HepG2 (cell line): ENCODE results near the gene MAP4K3. TPM values are rescaled to one million over a fixed set of nuclear protein-coding genes. Genes with fewer than 3 reads are reported as not detected.
A peak's percentile ranks its signal among the peaks of the same experiment; 100 is the strongest.

Source experiments
- GPN1 ChIP-seq: sonication (generic); formaldehyde crosslinking; IDR thresholded peaks from 2 replicates; pipeline ENCODE4 v1.5.1; 2020; ENCODE audit warnings: missing genetic modification reagents, borderline replicate concordance
- MED13 ChIP-seq: sonication (generic); formaldehyde crosslinking; IDR thresholded peaks from 2 replicates; pipeline ENCODE4 v1.5.0; 2020; ENCODE audit warnings: missing genetic modification reagents
- NRL ChIP-seq: sonication (generic); formaldehyde crosslinking; IDR thresholded peaks from 2 replicates; pipeline ENCODE4 v1.5.0; 2020; ENCODE audit warnings: missing genetic modification reagents, mild to moderate bottlenecking, moderate library complexity, borderline replicate concordance
- ZNF124 ChIP-seq: sonication (generic); formaldehyde crosslinking; IDR thresholded peaks from 2 replicates; pipeline ENCODE4 v1.4.0; 2020; ENCODE audit warnings: missing genetic modification reagents
- ZNF138 ChIP-seq: sonication (generic); formaldehyde crosslinking; IDR thresholded peaks from 2 replicates; pipeline ENCODE4 v1.5.0; 2020; ENCODE audit warnings: mild to moderate bottlenecking, low read depth, missing genetic modification reagents
- ZNF432 ChIP-seq: sonication (generic); formaldehyde crosslinking; IDR thresholded peaks from 2 replicates; pipeline ENCODE4 v1.5.0; 2020; ENCODE audit warnings: missing genetic modification reagents, mild to moderate bottlenecking, borderline replicate concordance
- ZNF790 ChIP-seq: sonication (generic); formaldehyde crosslinking; IDR thresholded peaks from 2 replicates; pipeline ENCODE4 v1.8.0; 2022; ENCODE audit warnings: missing genetic modification reagents, mild to moderate bottlenecking, borderline replicate concordance
- ZNF83 ChIP-seq: sonication (generic); formaldehyde crosslinking; IDR thresholded peaks from 2 replicates; pipeline ENCODE4 v1.4.0; 2020; ENCODE audit warnings: missing genetic modification reagents, mild to moderate bottlenecking, borderline replicate concordance
- polyA plus RNA-seq, 8 experiments: library from polyadenylated mRNA; depleted of rRNA in 3 of 8; stranded (reverse) in 7 of 8; unstranded in 1 of 8; fragments of >200 nt; fragmentation: Illumina TruSeq in 4 of 8; extraction: Trizol in 4 of 8; gene quantifications; 2 replicates each; pipeline versions ENCODE4 v1.2.1 to v1.2.3, GENCODE V29; 2011 to 2016; ENCODE audit warnings: low read depth in 4 of 8, missing spikeins in 1 of 8, mixed read lengths in 1 of 8; ENCODE audit not compliant: insufficient read depth in 1 of 8
- total RNA-seq, 5 experiments: library from RNA; depleted of rRNA; stranded (reverse); fragments of >200 nt; fragmentation: Illumina TruSeq; extraction: Trizol; gene quantifications; 2 replicates each; pipeline ENCODE4 v1.2.3, GENCODE V29; 2016; ENCODE audit warnings: low read depth in 1 of 5
- TF ChIP-seq, protein P1 (sequence below): sonication (generic); formaldehyde crosslinking; IDR thresholded peaks from 2 replicates; pipeline ENCODE4 v1.5.1; 2020; ENCODE audit warnings: missing genetic modification reagents, mild to moderate bottlenecking, borderline replicate concordance
- TF ChIP-seq, protein P2 (sequence below): sonication (generic); formaldehyde crosslinking; IDR thresholded peaks from 2 replicates; pipeline ENCODE4 v1.4.0; 2020; ENCODE audit warnings: missing genetic modification reagents
- TF ChIP-seq, protein P3 (sequence below): sonication (generic); formaldehyde crosslinking; IDR thresholded peaks from 2 replicates; pipeline ENCODE4 v1.4.0; 2020; ENCODE audit warnings: missing genetic modification reagents

Gene MAP4K3
- total and polyA plus RNA-seq, 2 of the 13 experiments (the other 11 are each of a cell fraction or from before 2014, with no cell fraction given): 45.9 to 53.2 TPM

GRCh38 chr2:39436592-39437521, at the start of gene MAP4K3 (continued):
- TF ChIP-seq, protein P1, sequence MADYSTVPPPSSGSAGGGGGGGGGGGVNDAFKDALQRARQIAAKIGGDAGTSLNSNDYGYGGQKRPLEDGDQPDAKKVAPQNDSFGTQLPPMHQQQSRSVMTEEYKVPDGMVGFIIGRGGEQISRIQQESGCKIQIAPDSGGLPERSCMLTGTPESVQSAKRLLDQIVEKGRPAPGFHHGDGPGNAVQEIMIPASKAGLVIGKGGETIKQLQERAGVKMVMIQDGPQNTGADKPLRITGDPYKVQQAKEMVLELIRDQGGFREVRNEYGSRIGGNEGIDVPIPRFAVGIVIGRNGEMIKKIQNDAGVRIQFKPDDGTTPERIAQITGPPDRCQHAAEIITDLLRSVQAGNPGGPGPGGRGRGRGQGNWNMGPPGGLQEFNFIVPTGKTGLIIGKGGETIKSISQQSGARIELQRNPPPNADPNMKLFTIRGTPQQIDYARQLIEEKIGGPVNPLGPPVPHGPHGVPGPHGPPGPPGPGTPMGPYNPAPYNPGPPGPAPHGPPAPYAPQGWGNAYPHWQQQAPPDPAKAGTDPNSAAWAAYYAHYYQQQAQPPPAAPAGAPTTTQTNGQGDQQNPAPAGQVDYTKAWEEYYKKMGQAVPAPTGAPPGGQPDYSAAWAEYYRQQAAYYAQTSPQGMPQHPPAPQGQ (CRISPR knock-in tag): no peak
- TF ChIP-seq, protein P2, sequence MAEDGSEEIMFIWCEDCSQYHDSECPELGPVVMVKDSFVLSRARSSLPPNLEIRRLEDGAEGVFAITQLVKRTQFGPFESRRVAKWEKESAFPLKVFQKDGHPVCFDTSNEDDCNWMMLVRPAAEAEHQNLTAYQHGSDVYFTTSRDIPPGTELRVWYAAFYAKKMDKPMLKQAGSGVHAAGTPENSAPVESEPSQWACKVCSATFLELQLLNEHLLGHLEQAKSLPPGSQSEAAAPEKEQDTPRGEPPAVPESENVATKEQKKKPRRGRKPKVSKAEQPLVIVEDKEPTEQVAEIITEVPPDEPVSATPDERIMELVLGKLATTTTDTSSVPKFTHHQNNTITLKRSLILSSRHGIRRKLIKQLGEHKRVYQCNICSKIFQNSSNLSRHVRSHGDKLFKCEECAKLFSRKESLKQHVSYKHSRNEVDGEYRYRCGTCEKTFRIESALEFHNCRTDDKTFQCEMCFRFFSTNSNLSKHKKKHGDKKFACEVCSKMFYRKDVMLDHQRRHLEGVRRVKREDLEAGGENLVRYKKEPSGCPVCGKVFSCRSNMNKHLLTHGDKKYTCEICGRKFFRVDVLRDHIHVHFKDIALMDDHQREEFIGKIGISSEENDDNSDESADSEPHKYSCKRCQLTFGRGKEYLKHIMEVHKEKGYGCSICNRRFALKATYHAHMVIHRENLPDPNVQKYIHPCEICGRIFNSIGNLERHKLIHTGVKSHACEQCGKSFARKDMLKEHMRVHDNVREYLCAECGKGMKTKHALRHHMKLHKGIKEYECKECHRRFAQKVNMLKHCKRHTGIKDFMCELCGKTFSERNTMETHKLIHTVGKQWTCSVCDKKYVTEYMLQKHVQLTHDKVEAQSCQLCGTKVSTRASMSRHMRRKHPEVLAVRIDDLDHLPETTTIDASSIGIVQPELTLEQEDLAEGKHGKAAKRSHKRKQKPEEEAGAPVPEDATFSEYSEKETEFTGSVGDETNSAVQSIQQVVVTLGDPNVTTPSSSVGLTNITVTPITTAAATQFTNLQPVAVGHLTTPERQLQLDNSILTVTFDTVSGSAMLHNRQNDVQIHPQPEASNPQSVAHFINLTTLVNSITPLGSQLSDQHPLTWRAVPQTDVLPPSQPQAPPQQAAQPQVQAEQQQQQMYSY (CRISPR knock-in tag): no peak; the same call in none of the 2 replicates
- TF ChIP-seq NRL (CRISPR knock-in tag) (no peak; the same call in 1 of the 2 replicates), ZNF124 (CRISPR knock-in tag) (no peak), ZNF83 (CRISPR knock-in tag) (peak; percentile 96; the same call in 1 of the 2 replicates), MED13 (peak; percentile 69; the same call in 1 of the 2 replicates), ZNF138 (CRISPR knock-in tag) (no peak), ZNF790 (CRISPR knock-in tag) (no peak), ZNF432 (CRISPR knock-in tag) (no peak), GPN1 (CRISPR knock-in tag) (no peak)
- TF ChIP-seq, protein P3, sequence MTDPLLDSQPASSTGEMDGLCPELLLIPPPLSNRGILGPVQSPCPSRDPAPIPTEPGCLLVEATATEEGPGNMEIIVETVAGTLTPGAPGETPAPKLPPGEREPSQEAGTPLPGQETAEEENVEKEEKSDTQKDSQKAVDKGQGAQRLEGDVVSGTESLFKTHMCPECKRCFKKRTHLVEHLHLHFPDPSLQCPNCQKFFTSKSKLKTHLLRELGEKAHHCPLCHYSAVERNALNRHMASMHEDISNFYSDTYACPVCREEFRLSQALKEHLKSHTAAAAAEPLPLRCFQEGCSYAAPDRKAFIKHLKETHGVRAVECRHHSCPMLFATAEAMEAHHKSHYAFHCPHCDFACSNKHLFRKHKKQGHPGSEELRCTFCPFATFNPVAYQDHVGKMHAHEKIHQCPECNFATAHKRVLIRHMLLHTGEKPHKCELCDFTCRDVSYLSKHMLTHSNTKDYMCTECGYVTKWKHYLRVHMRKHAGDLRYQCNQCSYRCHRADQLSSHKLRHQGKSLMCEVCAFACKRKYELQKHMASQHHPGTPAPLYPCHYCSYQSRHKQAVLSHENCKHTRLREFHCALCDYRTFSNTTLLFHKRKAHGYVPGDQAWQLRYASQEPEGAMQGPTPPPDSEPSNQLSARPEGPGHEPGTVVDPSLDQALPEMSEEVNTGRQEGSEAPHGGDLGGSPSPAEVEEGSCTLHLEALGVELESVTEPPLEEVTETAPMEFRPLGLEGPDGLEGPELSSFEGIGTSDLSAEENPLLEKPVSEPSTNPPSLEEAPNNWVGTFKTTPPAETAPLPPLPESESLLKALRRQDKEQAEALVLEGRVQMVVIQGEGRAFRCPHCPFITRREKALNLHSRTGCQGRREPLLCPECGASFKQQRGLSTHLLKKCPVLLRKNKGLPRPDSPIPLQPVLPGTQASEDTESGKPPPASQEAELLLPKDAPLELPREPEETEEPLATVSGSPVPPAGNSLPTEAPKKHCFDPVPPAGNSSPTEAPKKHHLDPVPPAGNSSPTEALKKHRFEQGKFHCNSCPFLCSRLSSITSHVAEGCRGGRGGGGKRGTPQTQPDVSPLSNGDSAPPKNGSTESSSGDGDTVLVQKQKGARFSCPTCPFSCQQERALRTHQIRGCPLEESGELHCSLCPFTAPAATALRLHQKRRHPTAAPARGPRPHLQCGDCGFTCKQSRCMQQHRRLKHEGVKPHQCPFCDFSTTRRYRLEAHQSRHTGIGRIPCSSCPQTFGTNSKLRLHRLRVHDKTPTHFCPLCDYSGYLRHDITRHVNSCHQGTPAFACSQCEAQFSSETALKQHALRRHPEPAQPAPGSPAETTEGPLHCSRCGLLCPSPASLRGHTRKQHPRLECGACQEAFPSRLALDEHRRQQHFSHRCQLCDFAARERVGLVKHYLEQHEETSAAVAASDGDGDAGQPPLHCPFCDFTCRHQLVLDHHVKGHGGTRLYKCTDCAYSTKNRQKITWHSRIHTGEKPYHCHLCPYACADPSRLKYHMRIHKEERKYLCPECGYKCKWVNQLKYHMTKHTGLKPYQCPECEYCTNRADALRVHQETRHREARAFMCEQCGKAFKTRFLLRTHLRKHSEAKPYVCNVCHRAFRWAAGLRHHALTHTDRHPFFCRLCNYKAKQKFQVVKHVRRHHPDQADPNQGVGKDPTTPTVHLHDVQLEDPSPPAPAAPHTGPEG (CRISPR knock-in tag): peak; percentile 59; the same call in 1 of the 2 replicates
